HG03469 (cell line): ENCODE measurements around the gene MS4A1.
"Not testable (repeated sequence)": the region's sequence is repeated elsewhere in the genome, so short reads cannot be mapped to it uniquely, and the experiment has no call there.

Experiments used
- ATAC-seq: cut with Tn5 transposase; IDR thresholded peaks from one replicate; pipeline ENCODE4 v1.9.1; 2021; ENCODE audit warnings: mild to moderate bottlenecking, moderate library complexity, moderate number of reproducible peaks; ENCODE audit not compliant: unreplicated experiment

The MS4A1 gene

DNA sequence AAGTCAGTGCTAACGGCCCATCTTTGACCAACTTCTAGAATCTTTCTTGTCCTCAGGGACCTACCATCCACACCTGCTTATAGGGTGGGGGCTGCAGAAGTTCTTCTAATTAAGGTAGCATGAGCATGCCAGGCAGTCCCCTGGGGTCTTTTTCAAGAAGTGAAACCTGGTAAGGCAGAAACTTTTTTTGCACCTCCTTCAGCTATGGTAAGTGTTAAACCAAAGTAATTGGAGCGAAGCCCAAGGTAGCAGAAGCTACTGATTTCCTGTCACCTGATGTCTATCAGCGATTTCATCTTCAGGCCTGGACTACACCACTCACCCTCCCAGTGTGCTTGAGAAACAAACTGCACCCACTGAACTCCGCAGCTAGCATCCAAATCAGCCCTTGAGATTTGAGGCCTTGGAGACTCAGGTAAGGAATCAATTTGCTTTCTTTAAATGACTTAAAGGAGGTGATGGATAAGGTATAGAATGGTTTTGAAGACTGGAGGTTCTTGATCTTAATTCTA lies at the start of gene MS4A1:
Gene MS4A1, plus strand, starts transcription at position 317 of the 512 bp plus-strand sequence. CDS start 6,528 bp downstream, outside the sequence.
- peak; percentile 63 for ATAC-seq

DNA sequence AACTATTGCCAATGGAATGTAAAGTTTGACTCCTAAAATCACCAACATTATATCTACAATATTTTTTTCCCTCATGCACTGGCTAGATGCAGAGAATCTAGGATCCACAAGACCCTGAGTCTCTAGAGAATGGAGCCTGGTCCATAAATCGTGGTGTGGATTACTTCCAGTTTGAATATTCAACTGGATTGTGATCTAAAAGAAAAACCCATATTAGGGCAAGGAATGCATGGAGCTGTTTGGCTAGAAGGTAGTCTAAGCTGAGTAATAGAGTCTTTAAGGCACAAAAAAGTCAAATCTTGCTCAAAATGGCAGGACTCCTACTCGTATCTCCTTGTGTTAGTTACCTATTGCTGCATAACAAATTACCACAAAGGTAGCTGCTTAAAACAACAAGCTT lies 35.6 kb upstream of the MS4A1 start:
- ATAC-seq: no peak

GRCh38 chr11:60422609-60423008 lies 33.0 kb upstream of the MS4A1 start:
- ATAC-seq: no peak

GRCh38 chr11:60428517-60428916 lies 27.1 kb upstream of the MS4A1 start:
- ATAC-seq: no peak

GRCh38 chr11:60429272-60429671 lies 26.4 kb upstream of the MS4A1 start, which contains the start of gene MS4A5:
TSS of gene MS4A5 (plus strand) at chr11:60429572. CDS start at chr11:60429675, 103 bp downstream.
- ATAC-seq: no peak

- ATAC-seq: no peak
Measured at GRCh38 chr11:60431251-60431650, 24.4 kb upstream of the MS4A1 start.

GRCh38 chr11:60433401-60433800 lies 22.2 kb upstream of the MS4A1 start:
- ATAC-seq: no peak

- no peak for ATAC-seq
Measured at GRCh38 chr11:60447070-60447469, 8.6 kb upstream of the MS4A1 start.

DNA sequence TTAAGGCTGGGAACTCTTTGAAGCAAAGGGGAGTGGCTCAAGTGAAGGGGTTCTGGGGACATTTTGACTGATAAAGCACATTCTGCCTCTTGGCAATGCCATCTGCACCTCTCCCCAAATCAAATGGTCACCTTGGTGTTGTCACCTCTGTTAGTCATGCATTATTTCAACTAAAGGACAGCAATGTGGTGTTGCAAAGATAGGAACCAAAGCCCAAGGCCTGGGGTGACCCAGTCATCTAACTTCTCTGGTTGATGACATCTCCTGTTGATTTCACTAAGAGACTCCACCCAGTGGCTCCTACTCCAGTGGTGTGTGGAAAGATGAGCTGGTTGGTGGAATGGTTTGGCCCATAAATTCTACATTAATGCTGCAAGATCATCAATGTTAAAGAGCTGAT lies 7.8 kb upstream of the MS4A1 start:
- ATAC-seq: no peak

- not testable (repeated sequence) for ATAC-seq
Measured at GRCh38 chr11:60451185-60451584, 4.5 kb upstream of the MS4A1 start.

GRCh38 chr11:60454212-60454611 lies 1.4 kb upstream of the MS4A1 start:
- ATAC-seq: no peak

GRCh38 chr11:60457576-60457975 lies 1.9 kb downstream of the MS4A1 start:
- no peak for ATAC-seq

DNA sequence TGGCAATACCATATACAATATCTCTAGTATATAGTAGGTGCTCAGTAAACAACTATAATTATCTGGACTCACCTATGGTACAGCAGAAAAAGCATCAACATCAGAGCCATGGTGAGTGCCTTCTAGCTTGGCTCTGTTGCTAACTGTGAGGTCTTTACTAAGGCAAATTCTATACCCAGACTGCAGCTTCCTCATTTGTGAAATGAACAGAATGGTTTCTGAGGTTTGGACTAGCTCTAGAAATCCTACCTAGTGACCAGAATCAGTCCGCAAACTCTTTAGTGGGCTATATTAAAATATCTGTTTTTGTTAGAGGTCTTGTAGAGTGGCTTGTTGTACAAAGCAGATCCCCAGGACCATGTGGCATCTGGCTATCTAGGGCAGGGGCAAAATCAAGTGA lies 3.7 kb downstream of the MS4A1 start:
- ATAC-seq: no peak

DNA sequence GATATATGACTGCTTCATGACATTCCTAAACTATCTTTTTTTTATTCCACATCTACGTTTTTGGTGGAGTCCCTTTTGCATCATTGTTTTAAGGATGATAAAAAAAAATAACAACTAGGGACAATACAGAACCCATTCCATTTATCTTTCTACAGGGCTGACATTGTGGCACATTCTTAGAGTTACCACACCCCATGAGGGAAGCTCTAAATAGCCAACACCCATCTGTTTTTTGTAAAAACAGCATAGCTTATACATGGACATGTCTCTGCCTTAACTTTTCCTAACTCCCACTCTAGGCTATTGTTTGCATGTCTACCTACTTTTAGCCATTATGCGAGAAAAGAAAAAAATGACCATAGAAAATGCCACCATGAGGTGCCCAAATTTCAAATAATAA lies 13.2 kb downstream of the MS4A1 start:
- no peak for ATAC-seq

DNA sequence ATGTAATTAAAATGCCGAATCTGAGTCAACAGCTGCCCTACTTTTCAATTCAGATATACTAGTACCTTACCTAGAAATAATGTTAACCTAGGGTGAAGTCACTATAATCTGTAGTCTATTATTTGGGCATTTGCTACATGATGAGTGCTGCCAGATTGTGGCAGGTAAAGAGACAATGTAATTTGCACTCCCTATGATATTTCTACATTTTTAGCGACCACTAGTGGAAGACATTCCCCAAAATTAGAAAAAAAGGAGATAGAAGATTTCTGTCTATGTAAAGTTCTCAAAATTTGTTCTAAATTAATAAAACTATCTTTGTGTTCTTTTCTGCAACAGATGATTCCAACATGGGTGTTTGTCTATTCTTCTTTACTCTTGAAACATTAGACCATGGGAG lies 14.1 kb downstream of the MS4A1 start:
- ATAC-seq: no peak

- ATAC-seq: peak; percentile 50
Measured at GRCh38 chr11:60477035-60477445, 21.4 kb downstream of the MS4A1 start.

GRCh38 chr11:60482361-60482760 lies 26.7 kb downstream of the MS4A1 start:
- ATAC-seq: no peak

DNA sequence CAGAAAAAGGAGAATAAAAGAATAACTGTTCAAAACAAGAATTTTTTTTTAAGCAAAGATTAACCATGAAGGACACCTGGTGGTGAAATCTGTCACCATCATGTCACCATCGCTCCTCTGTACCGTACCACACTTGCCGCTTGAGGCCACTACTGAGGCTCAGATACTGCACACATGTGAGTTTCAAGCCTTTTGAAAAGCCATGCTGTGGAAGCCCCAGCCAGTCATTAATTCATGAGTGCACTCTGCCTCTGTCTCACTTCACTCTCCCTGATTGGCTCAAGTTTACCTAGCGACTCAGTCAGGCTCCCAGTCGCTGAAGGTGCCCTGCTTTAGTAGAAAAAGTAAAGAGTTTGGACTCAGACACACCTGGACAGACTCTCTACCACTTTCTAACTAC lies 30.3 kb downstream of the MS4A1 start:
- peak; percentile 83 for ATAC-seq

DNA sequence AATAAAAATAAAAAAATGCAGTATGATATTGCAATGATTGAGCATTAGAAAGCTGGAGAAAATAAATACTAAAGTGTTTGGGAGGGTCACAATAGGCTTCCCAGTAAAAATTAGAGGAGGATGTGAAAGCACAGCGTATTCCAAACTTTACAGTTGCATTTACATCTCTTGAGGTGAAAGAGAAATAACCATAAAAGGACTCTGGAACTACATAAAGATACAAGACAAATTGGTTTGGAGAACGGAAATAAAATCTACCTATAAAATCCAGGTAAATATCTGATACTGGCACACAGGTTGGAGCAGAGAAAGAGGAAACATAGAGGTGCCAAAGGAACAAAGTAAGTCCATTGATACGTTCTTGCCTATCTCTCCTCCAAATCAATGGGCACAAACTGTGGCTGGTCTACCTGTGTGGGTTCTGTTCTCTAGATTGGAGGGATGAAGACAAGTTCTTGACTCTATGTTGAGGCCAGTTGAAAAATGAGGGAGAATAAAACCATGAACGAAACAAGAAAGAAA lies 36.9 kb downstream of the MS4A1 start, which contains the start of gene MS4A12:
Gene MS4A12, plus strand, starts transcription at position 291 of the 522 bp plus-strand sequence. CDS start 4,541 bp downstream, outside the sequence.
- ATAC-seq: no peak

DNA sequence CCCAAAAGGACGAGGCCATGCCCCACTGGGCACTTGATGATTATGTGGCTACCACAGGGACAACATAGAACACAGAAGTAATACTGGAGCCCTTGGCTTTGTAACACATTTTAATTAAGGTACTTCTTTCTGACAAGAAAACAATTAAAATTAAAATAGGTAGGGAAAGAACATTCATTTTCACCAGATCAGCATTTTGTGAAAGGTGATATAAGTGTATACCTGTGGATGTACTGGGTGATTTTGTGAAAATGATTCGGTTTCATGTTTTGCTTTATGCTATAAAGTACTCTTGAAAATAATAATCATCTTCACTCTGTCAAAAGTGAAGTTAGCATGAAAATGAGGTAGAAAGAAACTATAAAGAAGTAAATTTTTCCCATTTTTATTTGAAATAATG lies 37.8 kb downstream of the MS4A1 start:
- ATAC-seq: no peak

- no peak for ATAC-seq
Measured at GRCh38 chr11:60498399-60498798, 42.8 kb downstream of the MS4A1 start.

GRCh38 chr11:60498853-60499252 lies 43.2 kb downstream of the MS4A1 start:
- ATAC-seq: no peak
